Esophagus muscularis mucosa (tissue), 4 donors: ENCODE results near the gene PHF3. TPM values are rescaled to one million over a fixed set of nuclear protein-coding genes. Genes with fewer than 3 reads are reported as not detected.
"Not testable (repeated sequence)": the region's sequence is repeated elsewhere in the genome, so short reads cannot be mapped to it uniquely, and the experiment has no call there.

Experiments
- DNase-seq: peaks from one replicate; pipeline ENCODE4 v3.0.0-alpha.2; 2017; ENCODE audit errors: extremely low spot score
- H3K27ac ChIP-seq, 4 donors: fragments of 200-600 bp; sonication (generic); replicated peaks in 1 of 4; 1 replicate in 3 of 4; 2 replicates in 1 of 4; pipeline ENCODE4 v1.5.1; 2016 to 2019; ENCODE audit warnings: mild to moderate bottlenecking in 1 of 4
- H3K27me3 ChIP-seq, 4 donors: fragments of 200-600 bp; sonication (generic); one replicate each; pipeline versions ENCODE4 v1.5.1 to v1.6.0; 2016 to 2019
- H3K36me3 ChIP-seq, 4 donors: fragments of 200-600 bp; sonication (generic); one replicate each; pipeline ENCODE4 v1.5.1; 2016 to 2019
- H3K4me1 ChIP-seq, 4 donors: fragments of 200-600 bp; sonication (generic); one replicate each; pipeline ENCODE4 v1.5.1; 2016 to 2019
- H3K4me3 ChIP-seq, 4 donors: fragments of 200-600 bp; sonication (generic); 1 replicate in 2 of 4; 2 replicates in 2 of 4; pipeline ENCODE4 v1.5.1; 2016 to 2019; ENCODE audit warnings: mild to moderate bottlenecking in 4 of 4, moderate library complexity in 1 of 4
- H3K9me3 ChIP-seq, 4 donors: fragments of 200-600 bp; sonication (generic); 1 replicate in 3 of 4; 2 replicates in 1 of 4; pipeline ENCODE4 v1.5.1; 2016 to 2019
- EP300 ChIP-seq: sonication (generic); formaldehyde crosslinking; IDR thresholded peaks from one replicate; pipeline ENCODE4 v1.6.1; 2017; ENCODE audit warnings: antibody characterized with exemption
- POLR2A ChIP-seq: fragments of 450-650 bp; IDR thresholded peaks from one replicate; pipeline ENCODE4 v1.6.1; 2017; ENCODE audit warnings: antibody characterized with exemption, moderate library complexity, mild to moderate bottlenecking, low read depth
- POLR2AphosphoS5 ChIP-seq, 2 donors: sonication (generic); formaldehyde crosslinking; IDR thresholded peaks; one replicate each; pipeline ENCODE4 v1.6.1; 2017; ENCODE audit warnings: antibody characterized with exemption in 2 of 2
- WGBS: methylation state at CpG from one replicate; pipeline ENCODE4 v1.1.5; 2018; 5-methylcytosine and 5-hydroxymethylcytosine counted together
- intact Hi-C: fragments of 100-400 bp; cut with DNase I; formaldehyde crosslinking; loops from one replicate; pipeline ENCODE4 v1.15.1; 2023
- total RNA-seq, 4 donors: library from RNA; depleted of rRNA; stranded (reverse); fragments of >200 nt; gene quantifications; one replicate each; pipeline versions ENCODE4 v1.1.0 to v1.2.1, GENCODE V29; 2016
- TF ChIP-seq, protein P1 (sequence below), 3 experiments: fragments of 200-600 bp in 2 of 3; fragments of 450-650 bp in 1 of 3; sonication (generic) in 2 of 3; IDR thresholded peaks; one replicate each; pipeline ENCODE4 v1.5.1; 2017 to 2019; ENCODE audit warnings: antibody characterized with exemption in 3 of 3, mild to moderate bottlenecking in 2 of 3, moderate library complexity in 1 of 3

The PHF3 gene
- total RNA-seq, 4 donors from 2014 or later: 55.5 to 73.1 (median 56.6) TPM

DNA sequence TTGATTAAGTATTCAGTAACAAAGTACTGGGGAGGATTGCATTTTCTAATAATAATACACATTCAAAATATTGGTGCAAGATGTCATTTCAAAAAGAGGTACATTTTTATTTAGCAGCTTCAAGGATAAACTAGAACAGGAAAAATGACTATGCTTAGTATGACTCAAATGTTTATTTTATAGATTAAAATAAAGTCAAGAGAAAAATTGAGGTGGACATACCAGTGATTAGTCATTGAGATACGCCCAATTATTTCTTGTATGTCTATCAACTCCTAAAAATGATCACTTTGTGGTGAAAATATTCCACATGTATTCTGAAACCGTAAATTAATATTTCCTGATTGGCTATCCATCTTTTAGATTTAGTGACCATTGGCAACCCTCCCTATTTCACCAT, 96.7 kb downstream of the PHF3 start:
- no peaks in the 10 kb centered on the region for H3K4me1 ChIP-seq
- TF ChIP-seq EP300 (no peak), POLR2AphosphoS5 (IDR thresholded peaks at IDR 0.05) (no peak), POLR2A (no peak)
- TF ChIP-seq, protein P1, sequence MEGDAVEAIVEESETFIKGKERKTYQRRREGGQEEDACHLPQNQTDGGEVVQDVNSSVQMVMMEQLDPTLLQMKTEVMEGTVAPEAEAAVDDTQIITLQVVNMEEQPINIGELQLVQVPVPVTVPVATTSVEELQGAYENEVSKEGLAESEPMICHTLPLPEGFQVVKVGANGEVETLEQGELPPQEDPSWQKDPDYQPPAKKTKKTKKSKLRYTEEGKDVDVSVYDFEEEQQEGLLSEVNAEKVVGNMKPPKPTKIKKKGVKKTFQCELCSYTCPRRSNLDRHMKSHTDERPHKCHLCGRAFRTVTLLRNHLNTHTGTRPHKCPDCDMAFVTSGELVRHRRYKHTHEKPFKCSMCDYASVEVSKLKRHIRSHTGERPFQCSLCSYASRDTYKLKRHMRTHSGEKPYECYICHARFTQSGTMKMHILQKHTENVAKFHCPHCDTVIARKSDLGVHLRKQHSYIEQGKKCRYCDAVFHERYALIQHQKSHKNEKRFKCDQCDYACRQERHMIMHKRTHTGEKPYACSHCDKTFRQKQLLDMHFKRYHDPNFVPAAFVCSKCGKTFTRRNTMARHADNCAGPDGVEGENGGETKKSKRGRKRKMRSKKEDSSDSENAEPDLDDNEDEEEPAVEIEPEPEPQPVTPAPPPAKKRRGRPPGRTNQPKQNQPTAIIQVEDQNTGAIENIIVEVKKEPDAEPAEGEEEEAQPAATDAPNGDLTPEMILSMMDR (IDR thresholded peaks at IDR 0.05): no peak
- DNase-seq: no peak
- no peak overlapping the region for H3K27ac ChIP-seq
- no peaks in the 10 kb centered on the region for H3K9me3 ChIP-seq
- H3K36me3 ChIP-seq: no peaks in the 10 kb centered on the region
- H3K4me3 ChIP-seq: no peak overlapping the region
- intact Hi-C loops: no loop called here
- WGBS: 87% methylated on average over 2 of the region's 2 CpGs
- H3K27me3 ChIP-seq: no peaks in the 10 kb centered on the region

DNA sequence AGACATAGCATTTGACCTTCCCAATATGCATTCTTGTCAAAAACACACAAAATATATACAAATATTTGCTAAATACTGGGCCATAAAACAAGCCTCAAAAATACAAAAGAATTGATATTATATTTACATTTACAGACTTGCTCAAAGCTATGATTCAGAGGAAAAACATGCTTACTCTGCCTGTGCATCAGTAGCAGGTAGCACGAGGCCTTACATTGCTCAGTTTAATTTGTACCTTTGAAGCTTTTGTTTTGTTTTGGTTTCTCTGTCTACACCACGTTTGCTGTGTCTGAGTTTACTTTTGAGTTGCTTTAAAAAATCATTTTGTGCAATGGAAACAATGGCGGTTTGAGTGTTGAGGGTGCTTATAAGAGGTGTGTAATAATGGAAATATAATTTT, 99.3 kb downstream of the PHF3 start:
- Histone ChIP-seq H3K9me3 (no peaks in the 10 kb centered on the region), H3K4me3 (no peak overlapping the region), H3K27me3 (no peaks in the 10 kb centered on the region), H3K36me3 (no peaks in the 10 kb centered on the region), H3K27ac (no peak overlapping the region), H3K4me1 (no peaks in the 10 kb centered on the region)
- no peak for DNase-seq
- TF ChIP-seq EP300 (no peak), POLR2AphosphoS5 (IDR thresholded peaks at IDR 0.05) (no peak), POLR2A (no peak)
- TF ChIP-seq, protein P1 (IDR thresholded peaks at IDR 0.05): no peak
- intact Hi-C loops: no loop called here
- 77% methylated on average over 3 of the region's 3 CpGs for WGBS

DNA sequence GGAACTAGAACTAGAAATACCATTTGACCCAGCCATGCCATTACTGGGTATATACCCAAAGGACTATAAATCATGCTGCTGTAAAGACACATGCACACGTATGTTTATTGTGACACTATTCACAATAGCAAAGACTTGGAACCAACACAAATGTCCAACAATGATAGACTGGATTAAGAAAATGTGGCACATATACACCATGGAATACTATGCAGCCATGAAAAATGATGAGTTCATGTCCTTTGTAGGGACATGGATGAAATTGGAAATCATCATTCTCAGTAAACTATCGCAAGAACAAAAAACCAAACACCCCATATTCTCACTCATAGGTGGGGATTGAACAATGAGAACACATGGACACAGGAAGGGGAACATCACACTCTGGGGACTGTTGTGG, 102.6 kb downstream of the PHF3 start:
- intact Hi-C loops, H3K27me3 ChIP-seq, H3K4me1 ChIP-seq, H3K27ac ChIP-seq, H3K36me3 ChIP-seq, DNase-seq, H3K9me3 ChIP-seq, H3K4me3 ChIP-seq: not testable (repeated sequence)
- WGBS: 100% methylated on average over 2 of the region's 2 CpGs

DNA sequence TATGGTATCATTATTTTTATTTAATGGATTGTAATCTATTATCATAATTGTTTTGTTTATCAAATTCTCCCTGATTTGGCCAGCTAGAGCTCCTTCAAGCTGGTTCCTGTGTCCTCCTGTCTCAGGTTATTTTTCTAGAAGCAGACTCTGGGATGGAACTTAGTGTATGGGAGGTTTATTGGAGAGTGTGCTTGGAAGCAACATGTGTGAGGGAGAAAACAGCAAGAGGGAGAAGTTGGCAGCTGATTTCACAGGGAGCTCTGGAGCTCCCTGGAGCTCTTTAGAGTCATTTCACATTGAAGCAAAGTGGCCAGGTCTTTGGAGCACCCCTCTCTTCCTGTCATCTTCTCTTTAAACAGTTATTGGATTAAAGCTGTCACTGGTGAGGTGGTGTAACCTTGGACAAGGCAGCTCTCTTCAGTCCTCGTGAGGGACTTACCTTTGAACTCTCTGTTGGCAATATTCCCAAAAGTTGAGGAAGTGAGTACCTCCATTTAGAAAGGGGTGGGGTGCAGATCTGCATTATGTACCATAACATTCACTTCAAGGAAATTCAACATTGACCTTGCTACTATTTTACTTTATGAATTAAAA, 103.6 kb downstream of the PHF3 start:
- intact Hi-C loops: no loop called here
- TF ChIP-seq EP300 (no peak), POLR2A (no peak), POLR2AphosphoS5 (IDR thresholded peaks at IDR 0.05) (no peak)
- TF ChIP-seq, protein P1 (IDR thresholded peaks at IDR 0.05): no peak
- WGBS: 17% methylated on average over 1 of the region's 1 CpG

DNA sequence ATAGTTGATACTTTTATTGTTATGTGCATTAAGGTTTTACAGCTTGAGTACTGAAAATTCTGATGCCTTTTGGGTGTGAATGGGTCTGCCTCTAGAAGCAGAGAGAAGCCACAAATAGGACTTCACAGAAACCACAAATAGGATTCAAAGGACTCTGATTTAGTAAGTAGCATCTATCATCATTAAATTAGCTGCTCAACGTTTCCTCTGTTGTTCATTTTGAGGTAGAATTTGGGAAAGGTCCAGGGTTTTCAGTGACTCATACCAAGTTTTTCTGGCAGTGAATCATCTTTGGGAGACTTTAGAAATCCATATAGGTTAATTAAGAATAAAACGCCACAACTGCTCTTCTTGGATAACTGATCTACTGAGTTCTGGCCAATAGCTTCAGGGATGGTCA, 105.1 kb downstream of the PHF3 start:
- Histone ChIP-seq H3K36me3 (no peaks in the 10 kb centered on the region), H3K27me3 (no peaks in the 10 kb centered on the region), H3K4me1 (peaks cover 0 to 9% (median 4%) of the 10 kb centered on the region in 4 donors), H3K9me3 (no peaks in the 10 kb centered on the region), H3K4me3 (no peak overlapping the region), H3K27ac (no peak overlapping the region)
- DNase-seq: no peak
- 14% methylated on average over 2 of the region's 2 CpGs for WGBS
- no peak for TF ChIP-seq POLR2AphosphoS5 (IDR thresholded peaks at IDR 0.05)
- no peak for TF ChIP-seq EP300
- TF ChIP-seq, protein P1 (IDR thresholded peaks at IDR 0.05): no peak
- TF ChIP-seq POLR2A: no peak
- intact Hi-C loops: no loop called here

More for the DNA sequence above, 103.6 kb downstream of the PHF3 start:
- no peak for DNase-seq
- Histone ChIP-seq H3K36me3 (no peaks in the 10 kb centered on the region), H3K27ac (no peak overlapping the region), H3K4me1 (peaks cover 0 to 9% (median 4%) of the 10 kb centered on the region in 4 donors), H3K27me3 (no peaks in the 10 kb centered on the region), H3K4me3 (no peak overlapping the region), H3K9me3 (no peaks in the 10 kb centered on the region)
